ENCODE data around the gene NAALADL2.

NAALADL2 gene

GRCh38 chr3:174937478-174937877, 78.3 kb downstream of the NAALADL2 start:
- TF ChIP-seq RAD21 (IDR thresholded peaks at IDR 0.05; ENCODE audit: low read depth) (no peak), USF1 (IDR thresholded peaks at IDR 0.05) (no peak), TEAD4 (IDR thresholded peaks at IDR 0.05) (no peak), REST (IDR thresholded peaks at IDR 0.05; ENCODE audit: low read depth) (no peak), EGR1 (IDR thresholded peaks at IDR 0.05) (no peak), CEBPB (IDR thresholded peaks at IDR 0.05) (no peak), FOXM1 (IDR thresholded peaks at IDR 0.05; ENCODE audit: borderline replicate concordance, low read depth) (no peak), TCF12 (IDR thresholded peaks at IDR 0.05; ENCODE audit: low read depth) (no peak)

- no peak for TF ChIP-seq TEAD4 (IDR thresholded peaks at IDR 0.05)
- no peak for TF ChIP-seq CREB1 (IDR thresholded peaks at IDR 0.05; ENCODE audit: low read depth)
Measured at GRCh38 chr3:174938102-174938501, 79.0 kb downstream of the NAALADL2 start.

- TF ChIP-seq CEBPB (IDR thresholded peaks at IDR 0.05): no peak
- no peak for TF ChIP-seq TAF1 (IDR thresholded peaks at IDR 0.05; ENCODE audit: low read depth)
- no peak for TF ChIP-seq CREB1 (IDR thresholded peaks at IDR 0.05; ENCODE audit: low read depth)
- TF ChIP-seq NFIC (IDR thresholded peaks at IDR 0.05): no peak
- TF ChIP-seq RAD21 (IDR thresholded peaks at IDR 0.05; ENCODE audit: low read depth): no peak
- TF ChIP-seq YY1 (IDR thresholded peaks at IDR 0.05; ENCODE audit: low read depth): no peak
- no peak for TF ChIP-seq USF1 (IDR thresholded peaks at IDR 0.05)
- TF ChIP-seq EP300 (IDR thresholded peaks at IDR 0.05; ENCODE audit: borderline replicate concordance): no peak
- no peak for TF ChIP-seq EGR1 (IDR thresholded peaks at IDR 0.05)
- no peak for TF ChIP-seq MAX (IDR thresholded peaks at IDR 0.05)
- TF ChIP-seq FOXM1 (IDR thresholded peaks at IDR 0.05; ENCODE audit: borderline replicate concordance, low read depth): no peak
- no peak for TF ChIP-seq TEAD4 (IDR thresholded peaks at IDR 0.05)
- no peak for TF ChIP-seq TCF12 (IDR thresholded peaks at IDR 0.05; ENCODE audit: low read depth)
- no peak for TF ChIP-seq ZBTB7A (IDR thresholded peaks at IDR 0.05; ENCODE audit: low read depth)
- TF ChIP-seq REST (IDR thresholded peaks at IDR 0.05; ENCODE audit: low read depth): no peak
Measured at GRCh38 chr3:174940151-174940550, 81.0 kb downstream of the NAALADL2 start.

- TF ChIP-seq NFIC (IDR thresholded peaks at IDR 0.05) (no peak), REST (IDR thresholded peaks at IDR 0.05; ENCODE audit: low read depth) (no peak), TCF12 (IDR thresholded peaks at IDR 0.05; ENCODE audit: low read depth) (no peak), YY1 (IDR thresholded peaks at IDR 0.05; ENCODE audit: low read depth) (no peak), ZBTB7A (IDR thresholded peaks at IDR 0.05; ENCODE audit: low read depth) (no peak), TAF1 (IDR thresholded peaks at IDR 0.05; ENCODE audit: low read depth) (no peak), CEBPB (IDR thresholded peaks at IDR 0.05) (no peak), MAX (IDR thresholded peaks at IDR 0.05) (no peak), FOXM1 (IDR thresholded peaks at IDR 0.05; ENCODE audit: borderline replicate concordance, low read depth) (no peak), RAD21 (IDR thresholded peaks at IDR 0.05; ENCODE audit: low read depth) (no peak), TEAD4 (IDR thresholded peaks at IDR 0.05) (no peak)
Measured at GRCh38 chr3:174945276-174945675, 86.1 kb downstream of the NAALADL2 start.

GRCh38 chr3:174945951-174946350, 86.8 kb downstream of the NAALADL2 start:
- TF ChIP-seq CEBPB (IDR thresholded peaks at IDR 0.05) (no peak), EGR1 (IDR thresholded peaks at IDR 0.05) (no peak), EP300 (IDR thresholded peaks at IDR 0.05; ENCODE audit: borderline replicate concordance) (no peak), USF1 (IDR thresholded peaks at IDR 0.05) (no peak)
